HepG2 (cell line): ENCODE measurements around the gene DPEP3. TPM values are rescaled to one million over a fixed set of nuclear protein-coding genes. Genes with fewer than 3 reads are reported as not detected.

Source experiments
- AGO2 ChIP-seq: fragments of 200-400 bp; formaldehyde crosslinking; optimal IDR thresholded peaks from 2 replicates; pipeline ENCODE3; 2017; ENCODE audit warnings: mild to moderate bottlenecking, low read depth, low read length, moderate library complexity
- NBN ChIP-seq: fragments of 450-650 bp; conservative IDR thresholded peaks from 2 replicates; pipeline ENCODE4 v1.6.1; 2017
- NCOA1 ChIP-seq: sonication (generic); formaldehyde crosslinking; IDR thresholded peaks from 2 replicates; pipeline ENCODE4 v1.9.0; 2021; ENCODE audit warnings: missing genetic modification reagents
- TCF12 ChIP-seq, 2 experiments: fragments of 450-650 bp in 1 of 2; sonication (generic) in 1 of 2; formaldehyde crosslinking in 1 of 2; IDR thresholded peaks; 2 replicates each; pipeline versions ENCODE4 v1.6.1 to v1.8.0; 2017 to 2022; ENCODE audit warnings: antibody characterized with exemption in 1 of 2, mild to moderate bottlenecking in 1 of 2, missing genetic modification reagents in 1 of 2, moderate library complexity in 1 of 2
- ZNF143 ChIP-seq: sonication (generic); formaldehyde crosslinking; IDR thresholded peaks from 2 replicates; pipeline ENCODE4 v1.4.0; 2020; ENCODE audit warnings: missing genetic modification reagents
- ZNF747 ChIP-seq: sonication (generic); formaldehyde crosslinking; IDR thresholded peaks from 2 replicates; pipeline ENCODE4 v1.8.1; 2023; ENCODE audit warnings: missing genetic modification reagents, mild to moderate bottlenecking, borderline replicate concordance
- ZSCAN29 ChIP-seq: sonication (generic); formaldehyde crosslinking; conservative IDR thresholded peaks from 2 replicates; pipeline ENCODE4 v1.4.0; 2020; ENCODE audit warnings: mild to moderate bottlenecking, missing genetic modification reagents
- ZSCAN30 ChIP-seq: sonication (generic); formaldehyde crosslinking; IDR thresholded peaks from 2 replicates; pipeline ENCODE4 v1.5.0; 2020; ENCODE audit warnings: mild to moderate bottlenecking, missing genetic modification reagents
- polyA plus RNA-seq, 8 experiments: library from polyadenylated mRNA; depleted of rRNA in 3 of 8; stranded (reverse) in 7 of 8; unstranded in 1 of 8; fragments of >200 nt; fragmentation: Illumina TruSeq in 4 of 8; extraction: Trizol in 4 of 8; gene quantifications; 2 replicates each; pipeline versions ENCODE4 v1.2.1 to v1.2.3, GENCODE V29; 2011 to 2016; ENCODE audit warnings: low read depth in 4 of 8, missing spikeins in 1 of 8, mixed read lengths in 1 of 8; ENCODE audit not compliant: insufficient read depth in 1 of 8
- total RNA-seq, 5 experiments: library from RNA; depleted of rRNA; stranded (reverse); fragments of >200 nt; fragmentation: Illumina TruSeq; extraction: Trizol; gene quantifications; 2 replicates each; pipeline ENCODE4 v1.2.3, GENCODE V29; 2016; ENCODE audit warnings: low read depth in 1 of 5
- TF ChIP-seq, protein P1 (sequence below): sonication (generic); formaldehyde crosslinking; IDR thresholded peaks from 2 replicates; pipeline ENCODE4 v1.4.0; 2020; ENCODE audit warnings: missing genetic modification reagents, mild to moderate bottlenecking, borderline replicate concordance
- TF ChIP-seq, protein P2 (sequence below): sonication (generic); formaldehyde crosslinking; IDR thresholded peaks from 2 replicates; pipeline ENCODE4 v1.4.0; 2020; ENCODE audit warnings: mild to moderate bottlenecking, missing genetic modification reagents
- TF ChIP-seq, protein P3 (sequence below): sonication (generic); formaldehyde crosslinking; IDR thresholded peaks from 2 replicates; pipeline ENCODE4 v1.5.0; 2020; ENCODE audit warnings: missing genetic modification reagents
- TF ChIP-seq, protein P4 (sequence below): sonication (generic); formaldehyde crosslinking; IDR thresholded peaks from 2 replicates; pipeline ENCODE4 v1.5.1; 2020; ENCODE audit warnings: missing genetic modification reagents, mild to moderate bottlenecking, borderline replicate concordance

The DPEP3 gene
- total and polyA plus RNA-seq, 2 of the 13 experiments (the other 11 are each of a cell fraction or from before 2014, with no cell fraction given), result not detected

DNA sequence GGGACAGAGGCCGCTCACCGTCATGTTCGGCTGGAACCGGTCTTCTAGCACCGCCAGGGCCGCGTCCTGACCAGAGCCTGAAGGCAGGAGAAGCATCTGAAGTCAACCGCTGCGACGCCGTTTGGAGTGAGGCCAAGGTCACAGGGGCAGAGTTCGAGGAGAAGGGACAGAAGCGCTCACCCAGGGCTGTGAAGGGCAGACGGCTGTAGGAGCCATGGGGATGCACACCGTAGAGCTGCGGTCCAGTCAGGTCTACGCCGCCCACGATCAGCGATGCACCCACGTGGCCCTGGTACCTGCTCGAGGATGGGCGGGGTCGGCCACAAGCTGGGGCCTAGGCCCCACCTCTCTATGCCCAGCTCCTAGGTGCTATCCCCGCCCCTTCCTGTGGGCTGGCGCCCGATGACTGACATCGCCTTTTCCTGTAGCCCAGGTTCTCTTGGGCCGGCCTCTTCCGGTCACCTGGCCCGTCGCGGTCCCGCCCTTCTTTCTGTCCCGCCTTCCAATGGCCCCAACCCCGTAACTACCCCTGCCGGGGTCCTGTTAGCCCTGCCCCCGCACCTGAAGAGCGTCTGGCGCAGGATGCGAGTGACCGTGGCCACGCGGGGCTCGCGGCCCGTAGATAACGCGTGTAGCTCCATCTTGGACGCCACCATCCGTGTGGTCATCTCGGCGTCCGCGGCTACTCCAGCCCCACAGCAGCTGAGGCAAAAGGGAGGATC is 44.7 kb downstream of the DPEP3 start (continued):
- TF ChIP-seq, protein P1, sequence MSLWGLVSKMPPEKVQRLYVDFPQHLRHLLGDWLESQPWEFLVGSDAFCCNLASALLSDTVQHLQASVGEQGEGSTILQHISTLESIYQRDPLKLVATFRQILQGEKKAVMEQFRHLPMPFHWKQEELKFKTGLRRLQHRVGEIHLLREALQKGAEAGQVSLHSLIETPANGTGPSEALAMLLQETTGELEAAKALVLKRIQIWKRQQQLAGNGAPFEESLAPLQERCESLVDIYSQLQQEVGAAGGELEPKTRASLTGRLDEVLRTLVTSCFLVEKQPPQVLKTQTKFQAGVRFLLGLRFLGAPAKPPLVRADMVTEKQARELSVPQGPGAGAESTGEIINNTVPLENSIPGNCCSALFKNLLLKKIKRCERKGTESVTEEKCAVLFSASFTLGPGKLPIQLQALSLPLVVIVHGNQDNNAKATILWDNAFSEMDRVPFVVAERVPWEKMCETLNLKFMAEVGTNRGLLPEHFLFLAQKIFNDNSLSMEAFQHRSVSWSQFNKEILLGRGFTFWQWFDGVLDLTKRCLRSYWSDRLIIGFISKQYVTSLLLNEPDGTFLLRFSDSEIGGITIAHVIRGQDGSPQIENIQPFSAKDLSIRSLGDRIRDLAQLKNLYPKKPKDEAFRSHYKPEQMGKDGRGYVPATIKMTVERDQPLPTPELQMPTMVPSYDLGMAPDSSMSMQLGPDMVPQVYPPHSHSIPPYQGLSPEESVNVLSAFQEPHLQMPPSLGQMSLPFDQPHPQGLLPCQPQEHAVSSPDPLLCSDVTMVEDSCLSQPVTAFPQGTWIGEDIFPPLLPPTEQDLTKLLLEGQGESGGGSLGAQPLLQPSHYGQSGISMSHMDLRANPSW (CRISPR knock-in tag), result peak; percentile 90; the same call in 1 of the 2 replicates
- TF ChIP-seq, protein P2, sequence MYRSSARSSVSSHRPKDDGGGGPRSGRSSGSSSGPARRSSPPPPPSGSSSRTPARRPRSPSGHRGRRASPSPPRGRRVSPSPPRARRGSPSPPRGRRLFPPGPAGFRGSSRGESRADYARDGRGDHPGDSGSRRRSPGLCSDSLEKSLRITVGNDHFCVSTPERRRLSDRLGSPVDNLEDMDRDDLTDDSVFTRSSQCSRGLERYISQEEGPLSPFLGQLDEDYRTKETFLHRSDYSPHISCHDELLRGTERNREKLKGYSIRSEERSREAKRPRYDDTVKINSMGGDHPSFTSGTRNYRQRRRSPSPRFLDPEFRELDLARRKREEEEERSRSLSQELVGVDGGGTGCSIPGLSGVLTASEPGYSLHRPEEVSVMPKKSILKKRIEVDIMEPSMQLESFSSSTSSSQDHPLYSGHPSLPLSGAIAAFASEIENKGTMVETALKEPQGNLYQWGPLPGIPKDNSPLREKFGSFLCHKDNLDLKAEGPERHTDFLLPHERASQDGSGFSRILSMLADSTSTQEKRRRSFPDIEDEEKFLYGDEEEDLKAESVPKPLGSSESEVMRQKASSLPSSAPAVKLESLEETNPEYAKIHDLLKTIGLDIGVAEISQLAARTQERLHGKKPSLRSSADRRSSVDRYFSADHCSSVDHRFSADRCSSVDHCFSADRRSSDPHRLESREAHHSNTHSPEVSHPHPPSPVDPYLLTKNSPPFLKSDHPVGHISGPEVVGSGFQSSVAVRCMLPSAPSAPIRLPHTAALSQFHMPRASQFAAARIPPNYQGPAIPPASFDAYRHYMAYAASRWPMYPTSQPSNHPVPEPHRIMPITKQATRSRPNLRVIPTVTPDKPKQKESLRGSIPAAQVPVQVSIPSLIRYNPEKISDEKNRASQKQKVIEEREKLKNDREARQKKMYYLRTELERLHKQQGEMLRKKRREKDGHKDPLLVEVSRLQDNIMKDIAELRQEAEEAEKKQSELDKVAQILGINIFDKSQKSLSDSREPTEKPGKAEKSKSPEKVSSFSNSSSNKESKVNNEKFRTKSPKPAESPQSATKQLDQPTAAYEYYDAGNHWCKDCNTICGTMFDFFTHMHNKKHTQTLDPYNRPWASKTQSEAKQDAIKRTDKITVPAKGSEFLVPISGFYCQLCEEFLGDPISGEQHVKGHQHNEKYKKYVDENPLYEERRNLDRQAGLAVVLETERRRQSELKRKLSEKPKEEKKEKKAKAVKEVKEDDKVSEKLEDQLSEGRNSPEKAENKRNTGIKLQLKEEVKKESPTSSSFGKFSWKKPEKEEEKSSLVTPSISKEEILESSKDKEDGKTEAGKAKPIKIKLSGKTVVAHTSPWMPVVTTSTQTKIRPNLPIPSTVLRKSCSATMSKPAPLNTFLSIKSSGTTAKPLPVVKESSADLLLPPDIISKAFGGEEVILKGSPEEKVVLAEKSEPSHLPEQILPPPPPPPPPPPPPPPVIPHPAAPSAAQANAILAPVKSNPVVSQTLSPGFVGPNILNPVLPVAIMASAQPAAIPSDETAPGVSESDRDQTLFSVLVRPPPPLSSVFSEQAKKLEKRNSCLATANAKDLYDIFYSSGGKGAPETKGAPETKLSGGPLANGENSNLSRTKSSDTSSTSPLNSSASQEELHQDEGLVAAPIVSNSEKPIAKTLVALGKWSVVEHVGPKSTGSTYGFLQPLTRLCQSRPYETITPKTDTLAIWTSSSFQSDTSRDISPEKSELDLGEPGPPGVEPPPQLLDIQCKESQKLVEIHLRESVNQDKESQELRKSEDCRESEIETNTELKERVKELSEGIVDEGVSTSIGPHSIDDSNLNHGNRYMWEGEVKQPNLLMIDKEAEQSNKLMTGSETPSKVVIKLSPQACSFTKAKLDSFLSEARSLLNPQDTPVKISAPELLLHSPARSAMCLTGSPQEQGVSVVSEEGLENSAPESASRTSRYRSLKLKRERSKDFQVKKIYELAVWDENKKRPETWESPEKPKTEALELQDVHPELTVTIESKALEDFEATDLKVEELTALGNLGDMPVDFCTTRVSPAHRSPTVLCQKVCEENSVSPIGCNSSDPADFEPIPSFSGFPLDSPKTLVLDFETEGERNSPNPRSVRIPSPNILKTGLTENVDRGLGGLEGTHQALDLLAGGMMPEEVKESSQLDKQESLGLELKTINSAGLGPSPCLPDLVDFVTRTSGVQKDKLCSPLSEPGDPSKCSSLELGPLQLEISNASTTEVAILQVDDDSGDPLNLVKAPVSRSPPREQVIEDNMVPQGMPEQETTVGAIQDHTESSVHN (CRISPR knock-in tag), result peak; percentile 93; the same call in 1 of the 2 replicates
- TF ChIP-seq NBN, result no peak
- TF ChIP-seq ZSCAN29 (CRISPR knock-in tag), result peak; percentile 99
- TF ChIP-seq, protein P3, sequence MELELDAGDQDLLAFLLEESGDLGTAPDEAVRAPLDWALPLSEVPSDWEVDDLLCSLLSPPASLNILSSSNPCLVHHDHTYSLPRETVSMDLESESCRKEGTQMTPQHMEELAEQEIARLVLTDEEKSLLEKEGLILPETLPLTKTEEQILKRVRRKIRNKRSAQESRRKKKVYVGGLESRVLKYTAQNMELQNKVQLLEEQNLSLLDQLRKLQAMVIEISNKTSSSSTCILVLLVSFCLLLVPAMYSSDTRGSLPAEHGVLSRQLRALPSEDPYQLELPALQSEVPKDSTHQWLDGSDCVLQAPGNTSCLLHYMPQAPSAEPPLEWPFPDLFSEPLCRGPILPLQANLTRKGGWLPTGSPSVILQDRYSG, result peak; percentile 83; the same call in 1 of the 2 replicates
- no peak for TF ChIP-seq ZSCAN30 (CRISPR knock-in tag)
- TF ChIP-seq ZNF143 (CRISPR knock-in tag), result peak; percentile 30; the same call in 1 of the 2 replicates
- no peak for TF ChIP-seq ZNF747 (CRISPR knock-in tag)
- TF ChIP-seq AGO2, result peak; percentile 98
- TF ChIP-seq TCF12 (IDR thresholded peaks at IDR 0.05), result no peak
- TF ChIP-seq TCF12 (CRISPR knock-in tag; IDR thresholded peaks at IDR 0.05), result peak; percentile 52; the same call in 1 of the 2 replicates
- TF ChIP-seq, protein P4, sequence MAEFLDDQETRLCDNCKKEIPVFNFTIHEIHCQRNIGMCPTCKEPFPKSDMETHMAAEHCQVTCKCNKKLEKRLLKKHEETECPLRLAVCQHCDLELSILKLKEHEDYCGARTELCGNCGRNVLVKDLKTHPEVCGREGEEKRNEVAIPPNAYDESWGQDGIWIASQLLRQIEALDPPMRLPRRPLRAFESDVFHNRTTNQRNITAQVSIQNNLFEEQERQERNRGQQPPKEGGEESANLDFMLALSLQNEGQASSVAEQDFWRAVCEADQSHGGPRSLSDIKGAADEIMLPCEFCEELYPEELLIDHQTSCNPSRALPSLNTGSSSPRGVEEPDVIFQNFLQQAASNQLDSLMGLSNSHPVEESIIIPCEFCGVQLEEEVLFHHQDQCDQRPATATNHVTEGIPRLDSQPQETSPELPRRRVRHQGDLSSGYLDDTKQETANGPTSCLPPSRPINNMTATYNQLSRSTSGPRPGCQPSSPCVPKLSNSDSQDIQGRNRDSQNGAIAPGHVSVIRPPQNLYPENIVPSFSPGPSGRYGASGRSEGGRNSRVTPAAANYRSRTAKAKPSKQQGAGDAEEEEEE (CRISPR knock-in tag), result peak; percentile 67; the same call in 1 of the 2 replicates
- 0 out of 2 replicates have a peak, but pooled peaks have one; percentile 3 for TF ChIP-seq NCOA1 (CRISPR knock-in tag)
